RPMI7951 (cell line): ENCODE measurements around the gene FOXO6. TPM values are rescaled to one million over a fixed set of nuclear protein-coding genes. Genes with fewer than 3 reads are reported as not detected.

Source experiments
- DNase-seq: peaks from one replicate; pipeline ENCODE4 v3.0.0-alpha.2; 2012; ENCODE audit warnings: low read depth
- total RNA-seq: library from RNA; depleted of rRNA; stranded (reverse); fragments of >200 nt; shearing (Covaris generic); gene quantifications from 2 replicates; pipeline ENCODE4 v1.2.3, GENCODE V29; 2014; rRNA removed

The FOXO6 gene
- not detected in 2 replicates for total RNA-seq

DNA sequence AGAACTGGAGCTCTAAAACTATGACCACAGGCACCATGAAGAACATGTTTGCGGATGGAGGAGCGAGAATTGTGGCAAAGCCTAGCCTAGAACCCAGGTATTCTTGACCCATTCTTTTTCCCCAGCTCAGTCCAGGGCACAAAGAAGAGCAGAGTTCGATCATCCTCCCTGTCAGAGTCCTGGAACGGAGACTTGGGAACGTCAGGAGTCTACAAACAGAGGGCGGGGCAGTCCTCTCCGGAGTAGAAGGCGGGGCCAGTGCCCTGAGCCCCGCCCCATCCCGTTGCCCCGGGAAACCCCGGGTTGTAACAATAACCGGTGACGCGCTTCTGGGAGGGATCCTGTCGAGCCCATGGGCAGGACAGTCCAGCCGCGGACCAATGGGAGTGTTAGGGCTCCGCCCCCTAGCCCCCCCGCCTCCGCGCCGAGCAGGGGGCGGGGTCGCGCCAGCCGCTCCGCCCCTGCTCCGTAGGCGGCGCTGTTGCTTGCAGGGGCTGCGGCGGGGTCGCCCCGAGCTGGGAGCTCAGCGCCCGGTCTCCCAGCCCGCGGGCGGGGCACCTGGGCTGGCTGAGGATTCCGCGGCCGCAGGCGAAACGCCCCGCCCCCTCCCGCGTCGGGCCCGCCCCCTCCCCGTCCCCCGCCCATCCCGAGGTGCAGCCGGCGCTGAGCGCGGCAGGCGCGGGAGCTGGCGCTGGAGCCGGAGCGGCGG is at the start of gene FOXO6:
TSS of gene FOXO6 (plus strand) at position 649 of the 709 bp plus-strand sequence.
- peak; percentile 95 for DNase-seq

- no peak for DNase-seq
Observed at GRCh38 chr1:41312991-41313645, 48.1 kb upstream of the FOXO6 start.

DNA sequence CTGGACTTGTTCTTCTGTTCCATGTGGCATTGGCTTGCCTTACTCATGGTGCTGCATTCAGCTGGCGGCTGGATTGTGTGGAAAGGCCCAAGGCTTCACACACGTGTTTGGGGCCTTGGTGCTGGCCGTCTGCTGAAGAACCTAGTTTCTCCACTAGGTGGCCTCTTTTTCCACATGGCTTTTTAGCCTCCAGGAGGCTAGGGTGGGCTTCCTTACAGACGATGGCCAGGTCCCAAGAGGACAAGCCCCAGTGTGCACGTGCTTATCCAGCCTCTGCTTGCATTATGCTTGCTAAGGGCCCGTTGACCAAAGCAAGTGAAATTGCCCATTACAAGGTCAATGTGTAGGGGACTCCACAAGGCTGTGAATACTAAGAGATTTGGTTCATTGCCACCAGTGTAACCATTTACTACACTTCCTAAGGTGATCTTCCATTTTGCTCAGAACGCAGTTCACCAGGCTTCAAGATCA is 47.5 kb upstream of the FOXO6 start:
- peak; percentile 29 for DNase-seq

DNA sequence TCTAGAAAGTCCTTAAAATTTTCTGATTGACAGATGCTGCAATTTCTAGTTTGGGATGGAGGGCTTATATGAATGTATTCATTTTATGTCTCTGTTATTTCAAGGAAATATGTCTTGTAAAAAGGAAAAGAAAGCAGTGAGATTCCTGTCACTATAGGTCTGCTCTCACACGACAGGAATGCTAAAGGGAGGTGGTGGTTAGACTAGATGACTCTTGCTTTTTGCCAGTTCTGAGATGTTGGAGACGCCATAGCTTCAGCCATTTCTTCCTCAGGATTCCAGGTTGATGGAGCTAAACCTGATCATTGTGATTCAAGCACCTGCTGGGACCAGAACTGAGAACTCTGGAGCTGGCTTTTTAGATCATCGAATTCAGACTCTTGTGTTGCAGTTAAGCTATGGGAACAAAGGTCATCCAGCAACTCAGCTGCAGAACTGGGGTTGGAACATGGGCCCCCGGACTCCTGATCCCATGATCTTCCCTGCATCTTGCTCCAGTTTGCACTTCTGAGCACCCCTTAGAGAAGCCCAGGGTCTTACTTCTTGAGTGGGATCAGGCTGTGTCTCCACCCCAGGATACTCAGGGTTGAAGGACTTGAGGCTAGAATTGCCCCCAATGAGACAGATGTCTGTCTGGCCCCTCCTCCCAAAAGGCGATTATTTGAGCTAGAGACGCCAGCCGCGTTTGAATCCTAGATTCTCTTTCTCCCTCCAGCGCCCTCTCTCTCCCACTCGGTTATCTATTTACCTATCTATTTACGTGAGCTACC is 46.7 kb upstream of the FOXO6 start:
- DNase-seq, result no peak

- DNase-seq, result no peak
Observed at GRCh38 chr1:41315146-41315822, 46.0 kb upstream of the FOXO6 start.

- no peak for DNase-seq
Observed at GRCh38 chr1:41315871-41316270, 45.4 kb upstream of the FOXO6 start.

DNA sequence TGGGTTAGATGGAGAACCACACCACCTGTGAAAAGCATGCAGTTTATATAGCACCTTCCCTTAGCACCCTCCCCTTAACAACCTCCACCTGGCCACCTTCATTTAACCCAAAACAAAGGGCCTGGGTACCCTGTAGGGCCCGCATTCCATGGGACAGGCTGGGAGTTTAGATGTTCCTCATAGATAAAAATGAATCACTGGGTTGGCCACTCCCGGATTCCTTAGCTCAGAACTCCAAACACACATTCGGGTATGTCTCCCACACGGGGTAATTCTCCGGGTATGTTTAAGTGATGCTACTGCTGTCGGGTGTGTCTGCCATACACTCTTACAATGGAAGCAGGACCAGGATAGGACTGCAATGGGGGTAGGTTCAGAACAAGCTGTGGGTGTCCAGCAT is 43.9 kb upstream of the FOXO6 start:
- DNase-seq, result no peak

GRCh38 chr1:41318135-41318534 is 43.1 kb upstream of the FOXO6 start:
- no peak for DNase-seq

GRCh38 chr1:41319106-41319755 is 42.0 kb upstream of the FOXO6 start:
- no peak for DNase-seq

- no peak for DNase-seq
Observed at GRCh38 chr1:41319807-41320711, 41.2 kb upstream of the FOXO6 start.

- DNase-seq, result no peak
Observed at GRCh38 chr1:41320895-41321676, 40.1 kb upstream of the FOXO6 start.

- no peak for DNase-seq
Observed at GRCh38 chr1:41322101-41322661, 39.1 kb upstream of the FOXO6 start.

- peak; percentile 52 for DNase-seq
Observed at GRCh38 chr1:41322835-41323234, 38.4 kb upstream of the FOXO6 start.

DNA sequence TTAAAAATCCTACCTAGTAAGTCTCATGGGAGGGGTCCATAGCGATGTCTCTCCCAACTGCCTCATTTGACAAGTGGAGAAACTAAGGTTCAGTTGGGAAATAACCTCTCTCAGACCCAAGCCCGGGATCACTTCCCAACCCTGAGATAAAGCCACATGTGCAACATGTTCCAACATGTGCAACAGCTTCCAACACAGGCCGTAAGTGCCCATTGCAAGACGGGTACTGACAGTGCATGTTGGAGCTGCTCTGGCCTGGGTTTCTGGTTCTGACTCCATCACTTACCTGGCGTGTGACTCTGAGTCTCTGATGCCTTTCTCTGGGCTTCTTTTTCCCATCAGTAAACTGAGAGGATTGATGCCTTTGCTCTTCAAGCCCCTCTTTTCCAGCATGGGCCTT is 38.0 kb upstream of the FOXO6 start:
- no peak for DNase-seq

- DNase-seq, result peak; percentile 16
Observed at GRCh38 chr1:41325801-41326200, 35.4 kb upstream of the FOXO6 start.

DNA sequence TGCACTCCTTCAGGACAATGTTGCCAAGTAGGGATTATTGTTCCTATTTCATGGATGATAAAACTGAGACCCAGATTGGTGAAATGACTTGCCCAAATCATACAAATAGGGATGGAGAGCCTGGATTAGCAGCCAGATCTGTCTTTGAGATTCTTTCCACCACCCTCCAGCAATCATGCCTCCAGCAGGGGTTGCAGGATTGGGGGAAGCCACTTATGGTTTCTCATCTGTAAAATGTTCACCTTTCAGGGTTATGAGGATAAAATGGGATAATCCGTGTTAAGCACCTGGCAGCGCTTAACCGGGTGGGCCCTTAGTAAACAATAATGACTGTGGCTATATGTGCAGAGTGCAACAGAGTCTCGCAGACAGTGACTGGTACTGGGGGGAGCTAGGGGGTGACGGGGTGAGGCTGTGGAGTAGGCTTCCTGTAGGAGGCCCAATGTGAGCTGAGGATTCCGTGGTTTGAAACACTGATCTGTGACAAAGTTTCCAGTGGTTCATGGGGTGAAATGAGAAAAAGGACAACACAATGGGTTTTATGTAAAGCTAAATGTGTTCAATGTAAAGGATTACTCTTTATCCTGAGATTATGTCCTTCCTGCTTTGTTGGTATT is 33.7 kb upstream of the FOXO6 start:
- DNase-seq, result no peak

DNA sequence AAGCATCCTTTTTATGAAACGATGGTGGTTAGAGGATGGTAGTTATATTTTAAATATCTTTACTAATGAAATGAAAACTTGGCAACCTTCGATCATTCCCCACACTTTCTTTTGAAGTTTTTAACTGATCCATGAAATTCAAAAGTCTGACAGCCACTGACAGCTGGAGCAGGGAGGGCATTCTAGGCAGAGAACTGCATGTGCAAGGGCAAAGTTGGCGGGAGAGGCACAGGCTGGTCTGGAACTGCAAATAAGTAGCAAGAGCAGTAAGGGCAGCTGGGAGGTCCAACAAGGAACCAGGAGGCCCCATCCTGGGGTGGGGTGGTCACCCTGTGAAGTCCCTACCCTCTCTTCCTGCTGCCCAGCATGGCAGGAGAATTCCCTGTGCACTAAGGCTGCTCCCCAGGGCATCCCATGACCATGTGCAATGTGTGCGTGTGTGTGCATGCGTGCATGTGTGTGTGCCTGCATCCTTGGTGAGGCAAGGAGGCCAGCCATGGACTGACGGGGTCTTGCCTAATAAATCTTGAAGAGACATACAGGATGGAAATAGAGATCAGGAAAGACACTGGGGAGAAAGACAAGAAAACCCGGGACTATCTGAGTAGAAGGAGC is 33.1 kb upstream of the FOXO6 start:
- no peak for DNase-seq
